DOHH2 (cell line): ENCODE measurements around the gene ZNF764.

ENCODE experiments used
- H3F3A ChIP-seq: fragments of 200-600 bp; sonication (generic), shearing (Covaris generic); 2 replicates; pipeline ENCODE4 v1.6.0; 2016; ENCODE audit warnings: antibody characterized with exemption, mild to moderate bottlenecking; ENCODE audit not compliant: control insufficient read depth, insufficient read depth
- H3K27ac ChIP-seq: fragments of 200-600 bp; sonication (generic); 2 replicates; pipeline ENCODE4 v1.5.1; 2014; ENCODE audit warnings: low read depth, mild to moderate bottlenecking, low read length, moderate library complexity
- H3K27me3 ChIP-seq: fragments of 200-600 bp; sonication (generic); 2 replicates; pipeline ENCODE4 v1.6.1; 2014; ENCODE audit warnings: mild to moderate bottlenecking, low read length, mixed read lengths; ENCODE audit not compliant: control insufficient read depth
- H3K36me3 ChIP-seq: fragments of 200-600 bp; sonication (generic); 2 replicates; pipeline ENCODE4 v1.6.1; 2014; ENCODE audit warnings: mild to moderate bottlenecking, low read length, moderate library complexity, mixed read lengths; ENCODE audit not compliant: control insufficient read depth
- H3K4me1 ChIP-seq: fragments of 200-600 bp; sonication (generic); 2 replicates; pipeline ENCODE4 v1.6.1; 2014; ENCODE audit warnings: mild to moderate bottlenecking, low read length, mixed read lengths; ENCODE audit not compliant: control insufficient read depth
- H3K4me2 ChIP-seq: fragments of 200-600 bp; sonication (generic); 2 replicates; pipeline ENCODE4 v1.6.0; 2014; ENCODE audit warnings: mild to moderate bottlenecking, low read length, moderate library complexity
- H3K4me3 ChIP-seq: fragments of 200-600 bp; sonication (generic); 2 replicates; pipeline ENCODE4 v1.5.1; 2014; ENCODE audit warnings: mild to moderate bottlenecking, low read length, mixed read lengths
- H3K79me2 ChIP-seq: fragments of 200-600 bp; sonication (generic); 2 replicates; pipeline ENCODE4 v1.6.1; 2014; ENCODE audit warnings: mild to moderate bottlenecking, low read length, mixed read lengths; ENCODE audit not compliant: control insufficient read depth
- H3K9me2 ChIP-seq: fragments of 200-600 bp; sonication (generic); replicated peaks from 2 replicates; pipeline ENCODE4 v1.6.1; 2014; ENCODE audit warnings: mild to moderate bottlenecking, low read length, mixed read lengths; ENCODE audit not compliant: control insufficient read depth
- H3K9me3 ChIP-seq: fragments of 200-600 bp; sonication (generic); 2 replicates; pipeline ENCODE4 v1.6.1; 2014; ENCODE audit warnings: antibody characterized with exemption, low read length, mixed read lengths; ENCODE audit not compliant: control insufficient read depth, insufficient read depth
- H4K20me1 ChIP-seq: fragments of 200-600 bp; sonication (generic); 2 replicates; pipeline ENCODE4 v1.6.0; 2014; ENCODE audit warnings: low read depth, mild to moderate bottlenecking, antibody characterized with exemption, low read length, moderate library complexity; ENCODE audit not compliant: control insufficient read depth, insufficient read depth
- EZH2phosphoT487 ChIP-seq: fragments of 200-600 bp; sonication (generic); IDR thresholded peaks from 2 replicates; pipeline ENCODE4 v1.6.1; 2017; ENCODE audit warnings: borderline replicate concordance, mild to moderate bottlenecking, antibody characterized with exemption, low read length, moderate library complexity, mixed read lengths
- TF ChIP-seq, protein P1 (sequence below): fragments of 200-600 bp; sonication (generic); IDR thresholded peaks from one replicate; pipeline ENCODE4 v1.5.1; 2014; ENCODE audit warnings: antibody characterized with exemption, mild to moderate bottlenecking, low read depth, low read length; ENCODE audit not compliant: poor library complexity, severe bottlenecking

The ZNF764 gene

DNA sequence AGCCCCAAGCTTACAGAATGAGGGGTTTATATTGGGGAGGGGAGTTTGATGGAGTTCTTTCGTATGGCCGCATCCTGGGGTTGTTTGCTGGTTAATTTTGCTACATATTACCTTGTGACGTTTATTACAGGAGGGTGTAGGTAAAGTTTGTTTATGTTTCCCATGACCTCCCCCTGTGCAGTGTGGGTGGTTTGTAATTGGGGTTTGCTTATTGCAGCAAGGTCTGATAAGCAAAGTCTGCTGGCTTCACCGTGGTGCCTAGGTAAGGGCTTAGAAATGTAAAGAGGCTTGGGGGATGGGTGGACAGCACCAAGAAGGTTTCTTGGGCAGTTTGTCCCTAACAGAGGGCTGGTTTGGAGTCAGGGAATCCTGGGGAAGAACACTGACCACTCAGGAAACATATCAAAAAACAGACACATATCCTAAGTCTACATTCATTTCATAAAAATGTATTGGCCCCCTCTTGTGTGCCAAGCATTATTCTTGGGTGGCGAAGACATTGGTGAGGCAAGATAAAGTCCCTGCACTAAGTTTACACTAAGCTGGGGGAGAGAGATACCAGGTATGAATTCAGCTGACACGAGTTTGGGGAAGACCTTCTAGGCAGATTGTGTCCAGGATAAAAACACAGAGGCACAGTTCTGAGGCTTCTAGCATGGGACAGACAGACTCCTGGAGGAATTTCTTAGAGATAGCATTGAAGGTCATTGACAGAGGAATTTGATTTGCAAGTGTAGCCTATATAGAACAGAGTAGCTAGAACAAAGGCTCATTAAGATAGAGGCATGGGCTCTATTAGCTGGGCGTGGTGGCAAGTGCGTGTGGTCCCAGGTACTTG, 9.5 kb downstream of the ZNF764 start:
- Histone ChIP-seq H3K4me3 (no peak overlapping the region), H3F3A (no peaks in the 10 kb centered on the region), H3K9me3 (no peaks in the 10 kb centered on the region), H3K27me3 (no peaks in the 10 kb centered on the region), H3K4me2 (no peak overlapping the region), H3K36me3 (peaks cover 12% of the 10 kb centered on the region), H3K9me2 (no peaks in the 10 kb centered on the region), H3K27ac (no peak overlapping the region), H3K79me2 (peaks cover 12% of the 10 kb centered on the region), H3K4me1 (no peaks in the 10 kb centered on the region), H4K20me1 (no peaks in the 10 kb centered on the region)
- no peak for TF ChIP-seq EZH2phosphoT487
- TF ChIP-seq, protein P1, sequence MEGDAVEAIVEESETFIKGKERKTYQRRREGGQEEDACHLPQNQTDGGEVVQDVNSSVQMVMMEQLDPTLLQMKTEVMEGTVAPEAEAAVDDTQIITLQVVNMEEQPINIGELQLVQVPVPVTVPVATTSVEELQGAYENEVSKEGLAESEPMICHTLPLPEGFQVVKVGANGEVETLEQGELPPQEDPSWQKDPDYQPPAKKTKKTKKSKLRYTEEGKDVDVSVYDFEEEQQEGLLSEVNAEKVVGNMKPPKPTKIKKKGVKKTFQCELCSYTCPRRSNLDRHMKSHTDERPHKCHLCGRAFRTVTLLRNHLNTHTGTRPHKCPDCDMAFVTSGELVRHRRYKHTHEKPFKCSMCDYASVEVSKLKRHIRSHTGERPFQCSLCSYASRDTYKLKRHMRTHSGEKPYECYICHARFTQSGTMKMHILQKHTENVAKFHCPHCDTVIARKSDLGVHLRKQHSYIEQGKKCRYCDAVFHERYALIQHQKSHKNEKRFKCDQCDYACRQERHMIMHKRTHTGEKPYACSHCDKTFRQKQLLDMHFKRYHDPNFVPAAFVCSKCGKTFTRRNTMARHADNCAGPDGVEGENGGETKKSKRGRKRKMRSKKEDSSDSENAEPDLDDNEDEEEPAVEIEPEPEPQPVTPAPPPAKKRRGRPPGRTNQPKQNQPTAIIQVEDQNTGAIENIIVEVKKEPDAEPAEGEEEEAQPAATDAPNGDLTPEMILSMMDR = no peak

DNA sequence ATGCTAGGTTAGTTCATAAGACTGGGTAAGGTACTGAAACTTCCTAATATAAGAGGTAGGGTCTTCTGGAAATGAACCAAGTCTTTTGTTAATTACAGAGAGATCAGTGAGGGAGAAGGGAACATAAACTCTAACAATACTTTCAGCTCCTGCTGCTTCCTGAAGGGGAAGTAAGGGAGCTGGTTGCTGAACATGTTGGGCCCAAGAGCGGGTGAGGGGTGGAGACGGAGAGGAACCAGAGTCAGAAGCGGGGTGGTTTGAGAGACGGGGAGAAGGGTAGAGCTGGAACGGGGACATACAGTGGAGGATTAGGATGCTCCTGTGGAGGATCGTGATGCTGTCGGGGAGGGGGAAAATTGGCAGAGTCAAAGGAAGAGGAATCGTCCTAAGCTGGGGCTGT, 12.1 kb downstream of the ZNF764 start:
- Histone ChIP-seq H3K4me3 (no peak overlapping the region), H3K9me2 (no peaks in the 10 kb centered on the region), H3K36me3 (no peaks in the 10 kb centered on the region), H3K4me1 (no peaks in the 10 kb centered on the region), H3K79me2 (no peaks in the 10 kb centered on the region; the same call in 1 of the 2 replicates), H3K4me2 (no peak overlapping the region), H3K27ac (no peak overlapping the region), H3F3A (no peaks in the 10 kb centered on the region), H4K20me1 (no peaks in the 10 kb centered on the region), H3K27me3 (no peaks in the 10 kb centered on the region), H3K9me3 (no peaks in the 10 kb centered on the region)
- TF ChIP-seq EZH2phosphoT487 = no peak
- TF ChIP-seq, protein P1 = no peak

DNA sequence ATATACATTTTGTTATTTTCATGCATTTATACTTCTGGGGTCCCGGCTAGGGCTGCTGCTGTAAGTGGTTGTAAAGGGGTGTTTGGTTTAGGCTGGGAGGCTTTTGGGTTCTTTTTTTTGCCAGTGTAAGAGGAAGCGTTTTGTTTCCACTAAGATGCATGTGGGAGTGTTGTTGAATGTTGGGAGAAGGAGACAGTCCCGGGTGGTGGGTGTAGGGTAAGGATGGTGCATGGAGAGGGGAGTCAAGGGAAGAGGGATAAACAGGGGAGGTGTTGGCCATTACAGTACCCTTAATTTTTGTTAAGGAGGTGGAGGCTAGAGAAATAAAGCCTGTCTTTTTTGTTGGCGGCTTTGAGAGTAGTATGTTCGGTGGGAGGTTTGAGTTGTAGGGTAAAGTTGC, 15.1 kb downstream of the ZNF764 start:
- peaks cover 7% of the 10 kb centered on the region for H3K4me1 ChIP-seq
- TF ChIP-seq, protein P1 = no peak

More for the DNA sequence above, 15.1 kb downstream of the ZNF764 start:
- Histone ChIP-seq H3F3A (no peaks in the 10 kb centered on the region), H3K27ac (no peak overlapping the region), H4K20me1 (no peaks in the 10 kb centered on the region), H3K9me2 (no peaks in the 10 kb centered on the region), H3K79me2 (no peaks in the 10 kb centered on the region; the same call in none of the 2 replicates), H3K36me3 (peaks cover 7% of the 10 kb centered on the region; the same call in 1 of the 2 replicates), H3K4me2 (no peak overlapping the region), H3K4me3 (no peak overlapping the region), H3K27me3 (no peaks in the 10 kb centered on the region), H3K9me3 (no peaks in the 10 kb centered on the region)
